ENCODE results near the gene LDHB.
A peak's percentile ranks its signal among the peaks of the same experiment; 100 is the strongest.
"Not testable (repeated sequence)": the region's sequence is repeated elsewhere in the genome, so short reads cannot be mapped to it uniquely, and the experiment has no call there.

Gene LDHB

GRCh38 chr12:21661396-21662093, 3.9 kb upstream of the LDHB start:
- DNase-seq (ENCODE audit: low spot score): not testable (repeated sequence)

GRCh38 chr12:21659383-21659782, 1.7 kb upstream of the LDHB start:
- no peak for DNase-seq (ENCODE audit: low spot score)

GRCh38 chr12:21656905-21657325, 727 bp downstream of the LDHB start:
- peak; percentile 34 for DNase-seq (ENCODE audit: low spot score)

GRCh38 chr12:21655591-21655990, 2.1 kb downstream of the LDHB start:
- no peak for DNase-seq (ENCODE audit: low spot score)

GRCh38 chr12:21651821-21652220, 5.8 kb downstream of the LDHB start:
- no peak for DNase-seq (ENCODE audit: low spot score)

GRCh38 chr12:21650997-21651396, 6.6 kb downstream of the LDHB start:
- DNase-seq (ENCODE audit: low spot score): no peak

- no peak for DNase-seq (ENCODE audit: low spot score)
Measured at GRCh38 chr12:21649034-21649433, 8.6 kb downstream of the LDHB start.

GRCh38 chr12:21648378-21648777, 9.3 kb downstream of the LDHB start:
- DNase-seq (ENCODE audit: low spot score): no peak

GRCh38 chr12:21647179-21647578, 10.5 kb downstream of the LDHB start:
- DNase-seq (ENCODE audit: low spot score): no peak

- not testable (repeated sequence) for DNase-seq (ENCODE audit: low spot score)
Measured at GRCh38 chr12:21645041-21645500, 12.6 kb downstream of the LDHB start.

GRCh38 chr12:21644516-21644915, 13.1 kb downstream of the LDHB start:
- DNase-seq (ENCODE audit: low spot score): no peak

- no peak for DNase-seq (ENCODE audit: low spot score)
Measured at GRCh38 chr12:21643758-21644157, 13.9 kb downstream of the LDHB start.

GRCh38 chr12:21642707-21643389, 14.8 kb downstream of the LDHB start:
- no peak for DNase-seq (ENCODE audit: low spot score)

GRCh38 chr12:21638054-21638891, 19.4 kb downstream of the LDHB start:
- no peak for DNase-seq (ENCODE audit: low spot score)

GRCh38 chr12:21634245-21634644, 23.4 kb downstream of the LDHB start:
- DNase-seq (ENCODE audit: low spot score): no peak

GRCh38 chr12:21631367-21631766, 26.3 kb downstream of the LDHB start:
- no peak for DNase-seq (ENCODE audit: low spot score)

GRCh38 chr12:21627924-21628323, 29.7 kb downstream of the LDHB start:
- no peak for DNase-seq (ENCODE audit: low spot score)

GRCh38 chr12:21618566-21618965, 39.1 kb downstream of the LDHB start:
- no peak for DNase-seq (ENCODE audit: low spot score)

GRCh38 chr12:21617030-21617429, 40.6 kb downstream of the LDHB start:
- no peak for DNase-seq (ENCODE audit: low spot score)

- DNase-seq (ENCODE audit: low spot score): no peak
Measured at GRCh38 chr12:21615431-21615830, 42.2 kb downstream of the LDHB start.

- no peak for DNase-seq (ENCODE audit: low spot score)
Measured at GRCh38 chr12:21614506-21614905, 43.1 kb downstream of the LDHB start.

- DNase-seq (ENCODE audit: low spot score): no peak
Measured at GRCh38 chr12:21613931-21614330, 43.7 kb downstream of the LDHB start.

- no peak for DNase-seq (ENCODE audit: low spot score)
Measured at GRCh38 chr12:21608196-21608595, 49.4 kb downstream of the LDHB start.

All from iPS-NIHi11 (cell line).